GDM1 (cell line): ENCODE results near the gene CLIP4.
"Not testable (repeated sequence)": the region's sequence is repeated elsewhere in the genome, so short reads cannot be mapped to it uniquely, and the experiment has no call there.

Source experiments
- DNase-seq: peaks from one replicate; lab custom pipeline; 2025; lab: John Stamatoyannopoulos, UW

The CLIP4 gene

GRCh38 chr2:29100564-29100963 lies 14.7 kb upstream of the CLIP4 start:
- DNase-seq = no peak

GRCh38 chr2:29104688-29105087 lies 10.5 kb upstream of the CLIP4 start:
- DNase-seq = no peak

GRCh38 chr2:29105375-29105774 lies 9.8 kb upstream of the CLIP4 start:
- DNase-seq = no peak

GRCh38 chr2:29106256-29106655 lies 9.0 kb upstream of the CLIP4 start:
- no peak for DNase-seq

GRCh38 chr2:29106980-29107388 lies 8.2 kb upstream of the CLIP4 start:
- DNase-seq = no peak

GRCh38 chr2:29107547-29107946 lies 7.7 kb upstream of the CLIP4 start:
- not testable (repeated sequence) for DNase-seq

GRCh38 chr2:29108225-29108624 lies 7.0 kb upstream of the CLIP4 start:
- DNase-seq = no peak

- DNase-seq = no peak
Measured at GRCh38 chr2:29109246-29109645, 6.0 kb upstream of the CLIP4 start.

GRCh38 chr2:29110916-29111535 lies 4.2 kb upstream of the CLIP4 start:
- DNase-seq = no peak

GRCh38 chr2:29112379-29112778 lies 2.8 kb upstream of the CLIP4 start:
- DNase-seq = no peak

GRCh38 chr2:29113027-29113686 lies 2.1 kb upstream of the CLIP4 start:
- no peak for DNase-seq

- no peak for DNase-seq
Measured at GRCh38 chr2:29113891-29114321, 1.3 kb upstream of the CLIP4 start.

GRCh38 chr2:29114586-29114945 lies 649 bp upstream of the CLIP4 start:
- DNase-seq = no peak

- no peak for DNase-seq
Measured at GRCh38 chr2:29115797-29116781, 874 bp downstream of the CLIP4 start.

GRCh38 chr2:29117636-29118303 lies 2.6 kb downstream of the CLIP4 start:
- DNase-seq = no peak

- no peak for DNase-seq
Measured at GRCh38 chr2:29119211-29119610, 4.0 kb downstream of the CLIP4 start.

- DNase-seq = no peak
Measured at GRCh38 chr2:29120846-29121245, 5.6 kb downstream of the CLIP4 start.

- no peak for DNase-seq
Measured at GRCh38 chr2:29123617-29124349, 8.6 kb downstream of the CLIP4 start.

GRCh38 chr2:29124504-29124903 lies 9.3 kb downstream of the CLIP4 start:
- no peak for DNase-seq

GRCh38 chr2:29129586-29130281 lies 14.5 kb downstream of the CLIP4 start:
- DNase-seq = no peak

- no peak for DNase-seq
Measured at GRCh38 chr2:29130295-29130694, 15.1 kb downstream of the CLIP4 start.
